ENCODE results near the gene ZNF467.

The ZNF467 gene

GRCh38 chr7:149797771-149798170 lies 24.4 kb upstream of the ZNF467 start:
- DNase-seq (no peak), ATAC-seq (ENCODE audit: insufficient read depth, low read depth) (no peak)
- no peak overlapping the region for H3K27ac ChIP-seq (ENCODE audit: low read length)
- no peaks in the 10 kb centered on the region for H3K4me1 ChIP-seq (ENCODE audit: insufficient read depth, low read length)
- H3K4me2 ChIP-seq (ENCODE audit: insufficient read depth, low read length) = no peak overlapping the region
- H2AFZ ChIP-seq (ENCODE audit: low read depth, low read length) = no peak overlapping the region
- no peaks in the 10 kb centered on the region for H3K79me2 ChIP-seq (ENCODE audit: insufficient read depth, low read length)
- H3K9me3 ChIP-seq (ENCODE audit: insufficient read depth, low read length, severe bottlenecking) = no peaks in the 10 kb centered on the region
- no peak for TF ChIP-seq EZH2 (IDR thresholded peaks at IDR 0.05; ENCODE audit: borderline replicate concordance, low read depth, low read length, severe bottlenecking)
- TF ChIP-seq, protein P1, sequence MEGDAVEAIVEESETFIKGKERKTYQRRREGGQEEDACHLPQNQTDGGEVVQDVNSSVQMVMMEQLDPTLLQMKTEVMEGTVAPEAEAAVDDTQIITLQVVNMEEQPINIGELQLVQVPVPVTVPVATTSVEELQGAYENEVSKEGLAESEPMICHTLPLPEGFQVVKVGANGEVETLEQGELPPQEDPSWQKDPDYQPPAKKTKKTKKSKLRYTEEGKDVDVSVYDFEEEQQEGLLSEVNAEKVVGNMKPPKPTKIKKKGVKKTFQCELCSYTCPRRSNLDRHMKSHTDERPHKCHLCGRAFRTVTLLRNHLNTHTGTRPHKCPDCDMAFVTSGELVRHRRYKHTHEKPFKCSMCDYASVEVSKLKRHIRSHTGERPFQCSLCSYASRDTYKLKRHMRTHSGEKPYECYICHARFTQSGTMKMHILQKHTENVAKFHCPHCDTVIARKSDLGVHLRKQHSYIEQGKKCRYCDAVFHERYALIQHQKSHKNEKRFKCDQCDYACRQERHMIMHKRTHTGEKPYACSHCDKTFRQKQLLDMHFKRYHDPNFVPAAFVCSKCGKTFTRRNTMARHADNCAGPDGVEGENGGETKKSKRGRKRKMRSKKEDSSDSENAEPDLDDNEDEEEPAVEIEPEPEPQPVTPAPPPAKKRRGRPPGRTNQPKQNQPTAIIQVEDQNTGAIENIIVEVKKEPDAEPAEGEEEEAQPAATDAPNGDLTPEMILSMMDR (IDR thresholded peaks at IDR 0.05; ENCODE audit: borderline replicate concordance, extremely low read depth, low read length, poor library complexity, severe bottlenecking) = no peak
- no peaks in the 10 kb centered on the region for H3K36me3 ChIP-seq (ENCODE audit: insufficient read depth, low read length)
- H4K20me1 ChIP-seq (ENCODE audit: insufficient read depth, low read length) = no peaks in the 10 kb centered on the region
- H3K4me3 ChIP-seq (ENCODE audit: low read depth in 1 of 2, low read length in 2 of 2) = no peak overlapping the region
- H3K27me3 ChIP-seq (ENCODE audit: insufficient read depth, low read length, poor library complexity) = no peaks in the 10 kb centered on the region
- H3K9ac ChIP-seq (ENCODE audit: low read depth, low read length) = no peak overlapping the region

DNA sequence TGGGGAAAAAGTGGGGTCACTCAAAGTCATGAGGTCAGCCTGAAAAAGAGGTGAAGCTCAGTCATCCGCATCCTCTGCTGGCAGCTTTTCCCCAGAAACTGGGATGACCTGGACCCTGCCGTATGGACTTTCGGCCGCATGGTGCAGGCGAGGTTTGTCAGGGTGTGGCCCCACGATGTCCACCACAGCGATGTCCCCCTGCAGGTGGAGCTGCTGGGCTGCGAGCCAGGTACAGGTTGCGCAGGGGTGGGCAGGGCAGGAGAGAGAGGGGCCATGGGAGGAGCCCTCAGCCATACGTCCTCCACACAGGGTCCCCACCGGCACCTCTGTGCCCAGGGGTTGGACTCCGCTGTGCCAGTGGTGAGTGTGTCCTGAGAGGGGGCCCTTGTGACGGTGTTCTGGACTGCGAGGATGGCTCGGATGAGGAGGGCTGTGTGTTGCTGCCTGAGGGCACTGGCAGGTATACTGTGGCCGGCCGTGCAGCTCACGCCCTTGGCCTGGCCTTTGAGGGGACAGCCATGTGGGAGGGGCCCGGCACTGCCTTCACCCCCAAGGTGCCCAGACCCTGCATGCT lies 23.0 kb upstream of the ZNF467 start:
- Histone ChIP-seq H3K79me2 (ENCODE audit: insufficient read depth, low read length) (no peaks in the 10 kb centered on the region), H3K4me3 (ENCODE audit: low read depth in 1 of 2, low read length in 2 of 2) (no peak overlapping the region), H3K4me2 (ENCODE audit: insufficient read depth, low read length) (no peak overlapping the region), H3K36me3 (ENCODE audit: insufficient read depth, low read length) (no peaks in the 10 kb centered on the region), H4K20me1 (ENCODE audit: insufficient read depth, low read length) (no peaks in the 10 kb centered on the region), H2AFZ (ENCODE audit: low read depth, low read length) (no peak overlapping the region), H3K9ac (ENCODE audit: low read depth, low read length) (no peak overlapping the region), H3K27me3 (ENCODE audit: insufficient read depth, low read length, poor library complexity) (no peaks in the 10 kb centered on the region), H3K27ac (ENCODE audit: low read length) (no peak overlapping the region), H3K9me3 (ENCODE audit: insufficient read depth, low read length, severe bottlenecking) (no peaks in the 10 kb centered on the region), H3K4me1 (ENCODE audit: insufficient read depth, low read length) (no peaks in the 10 kb centered on the region)
- ATAC-seq (ENCODE audit: insufficient read depth, low read depth) = no peak
- DNase-seq = no peak
- TF ChIP-seq, protein P1 (IDR thresholded peaks at IDR 0.05; ENCODE audit: borderline replicate concordance, extremely low read depth, low read length, poor library complexity, severe bottlenecking) = no peak
- TF ChIP-seq EZH2 (IDR thresholded peaks at IDR 0.05; ENCODE audit: borderline replicate concordance, low read depth, low read length, severe bottlenecking) = no peak

DNA sequence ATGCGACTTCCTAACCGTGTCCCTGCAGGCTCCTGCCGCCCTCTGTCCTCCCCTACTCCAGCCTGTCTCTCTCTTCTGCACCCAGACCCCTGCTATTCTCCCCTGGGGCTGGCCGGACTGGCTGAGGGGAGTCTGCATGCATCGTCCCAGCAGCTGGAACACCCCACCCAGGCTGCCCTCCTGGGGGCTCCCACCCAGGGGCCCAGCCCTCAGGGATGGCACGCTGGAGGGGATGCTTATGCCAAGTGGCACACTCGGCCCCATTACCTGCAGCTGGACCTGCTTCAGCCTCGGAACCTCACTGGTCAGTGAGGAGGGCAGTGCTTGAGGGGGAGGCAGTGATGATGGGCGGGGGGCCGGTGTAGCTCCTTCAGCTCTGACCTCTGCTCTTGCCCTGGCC lies 21.7 kb upstream of the ZNF467 start:
- no peaks in the 10 kb centered on the region for H3K4me1 ChIP-seq (ENCODE audit: insufficient read depth, low read length)
- no peaks in the 10 kb centered on the region for H4K20me1 ChIP-seq (ENCODE audit: insufficient read depth, low read length)
- H3K36me3 ChIP-seq (ENCODE audit: insufficient read depth, low read length) = no peaks in the 10 kb centered on the region
- no peaks in the 10 kb centered on the region for H3K79me2 ChIP-seq (ENCODE audit: insufficient read depth, low read length)
- H3K4me3 ChIP-seq (ENCODE audit: low read depth in 1 of 2, low read length in 2 of 2) = no peak overlapping the region
- TF ChIP-seq, protein P1 (IDR thresholded peaks at IDR 0.05; ENCODE audit: borderline replicate concordance, extremely low read depth, low read length, poor library complexity, severe bottlenecking) = no peak
- TF ChIP-seq EZH2 (IDR thresholded peaks at IDR 0.05; ENCODE audit: borderline replicate concordance, low read depth, low read length, severe bottlenecking) = no peak
- H3K9ac ChIP-seq (ENCODE audit: low read depth, low read length) = no peak overlapping the region
- H2AFZ ChIP-seq (ENCODE audit: low read depth, low read length) = no peak overlapping the region
- no peak overlapping the region for H3K27ac ChIP-seq (ENCODE audit: low read length)
- no peak overlapping the region for H3K4me2 ChIP-seq (ENCODE audit: insufficient read depth, low read length)
- ATAC-seq (ENCODE audit: insufficient read depth, low read depth) = no peak
- no peaks in the 10 kb centered on the region for H3K9me3 ChIP-seq (ENCODE audit: insufficient read depth, low read length, severe bottlenecking)
- no peak for DNase-seq
- H3K27me3 ChIP-seq (ENCODE audit: insufficient read depth, low read length, poor library complexity) = no peaks in the 10 kb centered on the region

- no peaks in the 10 kb centered on the region for H3K9me3 ChIP-seq (ENCODE audit: insufficient read depth, low read length, severe bottlenecking)
- no peaks in the 10 kb centered on the region for H3K79me2 ChIP-seq (ENCODE audit: insufficient read depth, low read length)
- H3K27ac ChIP-seq (ENCODE audit: low read length) = no peak overlapping the region
- H2AFZ ChIP-seq (ENCODE audit: low read depth, low read length) = no peak overlapping the region
- DNase-seq (no peak), ATAC-seq (ENCODE audit: insufficient read depth, low read depth) (no peak)
- H3K9ac ChIP-seq (ENCODE audit: low read depth, low read length) = no peak overlapping the region
- no peaks in the 10 kb centered on the region for H4K20me1 ChIP-seq (ENCODE audit: insufficient read depth, low read length)
- no peaks in the 10 kb centered on the region for H3K4me1 ChIP-seq (ENCODE audit: insufficient read depth, low read length)
- no peaks in the 10 kb centered on the region for H3K27me3 ChIP-seq (ENCODE audit: insufficient read depth, low read length, poor library complexity)
- H3K4me3 ChIP-seq (ENCODE audit: low read depth in 1 of 2, low read length in 2 of 2) = no peak overlapping the region
- no peak for TF ChIP-seq EZH2 (IDR thresholded peaks at IDR 0.05; ENCODE audit: borderline replicate concordance, low read depth, low read length, severe bottlenecking)
- TF ChIP-seq, protein P1 (IDR thresholded peaks at IDR 0.05; ENCODE audit: borderline replicate concordance, extremely low read depth, low read length, poor library complexity, severe bottlenecking) = no peak
- H3K36me3 ChIP-seq (ENCODE audit: insufficient read depth, low read length) = no peaks in the 10 kb centered on the region
- H3K4me2 ChIP-seq (ENCODE audit: insufficient read depth, low read length) = no peak overlapping the region
These were observed 21.3 kb upstream of the ZNF467 start for GRCh38 chr7:149794661-149795060.
